Cardiac fibroblast (primary cell): ENCODE results near the gene SLC7A8.

Experiments used
- DNase-seq, 2 donors: peaks; one replicate each; pipeline versions ENCODE4 v3.0.0 to v3.0.0-alpha.2; 2010; ENCODE audit warnings: low read depth in 2 of 2
- H3K4me3 ChIP-seq, 2 donors: replicated peaks in 1 of 2; 1 replicate in 1 of 2; 2 replicates in 1 of 2; pipeline ENCODE4 v1.5.1; 2011; ENCODE audit warnings: low read depth in 2 of 2, low read length in 2 of 2, mild to moderate bottlenecking in 2 of 2, moderate library complexity in 1 of 2
- CTCF ChIP-seq: IDR thresholded peaks from one replicate; pipeline ENCODE4 v1.5.1; 2011; ENCODE audit warnings: low read depth, mild to moderate bottlenecking, low read length, inconsistent platforms

The SLC7A8 gene

GRCh38 chr14:23099212-23099861 lies 84.1 kb downstream of the SLC7A8 start:
- DNase-seq, result no peak
- no peak for TF ChIP-seq CTCF
- no peak overlapping the region for H3K4me3 ChIP-seq

- TF ChIP-seq CTCF, result no peak
- H3K4me3 ChIP-seq, result no peak overlapping the region
- no peak for DNase-seq
These were observed 85.7 kb downstream of the SLC7A8 start for GRCh38 chr14:23097786-23098185.

GRCh38 chr14:23095196-23096108 lies 88.0 kb downstream of the SLC7A8 start, which contains the start of gene C14orf119:
TSS of gene C14orf119 (plus strand) at chr14:23095505. CDS start at chr14:23097659, 2,154 bp downstream.
- H3K4me3 ChIP-seq, result peak within 1 kb of the TSS; percentile 86 to 95
- no peak for TF ChIP-seq CTCF
- peak; percentile 100 for DNase-seq

- DNase-seq, result peak; percentile 90 to 93
- peak within 1 kb of the TSS; percentile 86 to 95 for H3K4me3 ChIP-seq
- no peak for TF ChIP-seq CTCF
These were observed 88.7 kb downstream of the SLC7A8 start, which contains the start of gene ACIN1 for GRCh38 chr14:23094666-23095195. TSS of gene ACIN1 (minus strand) at chr14:23095136. CDS start at chr14:23095112, 24 bp downstream.

- peak in 1 of 2 donors; percentile 14 for DNase-seq
- H3K4me3 ChIP-seq, result peak overlapping the region; percentile 86 to 95
- peak; percentile 28 for TF ChIP-seq CTCF
These were observed 89.3 kb downstream of the SLC7A8 start for GRCh38 chr14:23093991-23094665.

GRCh38 chr14:23093526-23093925 lies 89.9 kb downstream of the SLC7A8 start:
- DNase-seq, result no peak
- H3K4me3 ChIP-seq, result peak overlapping the region; percentile 86 to 95
- no peak for TF ChIP-seq CTCF
